NCI-H774 (cell line): Measurements from ENCODE around the gene ZNF697.

ENCODE experiments used
- DNase-seq: peaks from one replicate; lab custom pipeline; 2025; lab: John Stamatoyannopoulos, UW

Gene ZNF697

GRCh38 chr1:119647734-119648619 is at the start of gene ZNF697:
Gene ZNF697 (minus strand): TSS chr1:119648266. CDS start chr1:119626100, 22,166 bp downstream.
- peak; percentile 90 for DNase-seq

- DNase-seq = no peak
These were observed 49.5 kb upstream of the ZNF697 start for GRCh38 chr1:119697598-119697997.

GRCh38 chr1:119696863-119697262 is 48.8 kb upstream of the ZNF697 start:
- peak; percentile 59 for DNase-seq

DNA sequence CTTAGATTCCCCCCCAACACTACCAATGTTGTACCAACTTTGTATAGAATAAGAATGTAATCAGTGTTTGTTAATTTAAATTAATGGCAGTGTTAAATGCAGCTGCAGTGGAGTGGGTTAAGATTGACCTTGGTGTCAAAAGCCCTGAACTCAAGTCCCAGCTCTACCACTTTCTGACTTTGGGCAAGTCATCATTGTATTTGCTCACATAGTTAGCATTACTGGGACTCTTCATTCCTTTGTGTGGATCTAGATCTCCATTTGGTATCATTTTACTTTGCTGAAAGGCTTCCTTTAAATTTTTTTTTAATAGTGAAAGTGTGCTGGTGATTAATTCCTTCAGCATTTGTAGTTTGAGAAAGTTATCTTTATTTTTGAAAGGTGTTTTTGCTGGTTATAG is 41.4 kb upstream of the ZNF697 start:
- no peak for DNase-seq

DNA sequence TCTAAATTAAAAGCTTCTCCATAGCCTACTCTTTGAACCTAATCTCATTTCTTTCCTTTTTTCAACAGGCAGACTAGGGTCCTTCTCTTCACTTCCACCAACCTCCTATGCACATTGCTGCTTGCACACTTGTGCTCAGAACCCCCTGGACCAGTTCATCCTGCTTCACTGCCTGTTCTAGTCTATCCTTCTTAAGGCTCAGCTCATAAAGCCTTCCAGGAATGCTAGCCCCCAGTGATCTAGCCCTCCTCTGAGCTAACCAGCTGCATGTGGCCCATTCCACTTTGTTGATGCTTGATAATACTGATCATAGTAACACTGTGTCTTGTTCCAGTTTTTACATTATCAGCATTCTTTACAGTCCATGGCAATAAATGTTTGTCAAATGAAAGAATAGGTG is 40.7 kb upstream of the ZNF697 start:
- DNase-seq = no peak

GRCh38 chr1:119687434-119688079 is 39.5 kb upstream of the ZNF697 start:
- DNase-seq = no peak

DNA sequence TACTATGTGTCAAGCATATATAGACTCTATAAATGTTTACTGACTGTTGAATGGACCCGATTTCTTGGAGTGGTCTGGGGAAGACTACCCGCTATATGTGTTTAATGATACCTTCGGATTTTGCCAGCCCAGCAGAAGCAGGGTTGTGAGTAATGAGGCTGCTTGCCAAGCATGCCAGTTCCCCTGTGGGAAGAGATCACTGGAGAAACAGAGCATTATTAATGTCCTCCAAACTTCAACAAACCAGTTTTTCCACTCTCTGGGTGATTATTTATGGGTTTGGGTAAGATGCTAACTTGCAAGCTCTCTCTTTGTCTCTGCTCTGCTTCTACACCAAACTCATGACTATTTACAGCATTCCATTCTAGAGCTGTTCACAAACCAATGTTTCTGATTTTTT is 38.6 kb upstream of the ZNF697 start:
- DNase-seq = peak; percentile 34

DNA sequence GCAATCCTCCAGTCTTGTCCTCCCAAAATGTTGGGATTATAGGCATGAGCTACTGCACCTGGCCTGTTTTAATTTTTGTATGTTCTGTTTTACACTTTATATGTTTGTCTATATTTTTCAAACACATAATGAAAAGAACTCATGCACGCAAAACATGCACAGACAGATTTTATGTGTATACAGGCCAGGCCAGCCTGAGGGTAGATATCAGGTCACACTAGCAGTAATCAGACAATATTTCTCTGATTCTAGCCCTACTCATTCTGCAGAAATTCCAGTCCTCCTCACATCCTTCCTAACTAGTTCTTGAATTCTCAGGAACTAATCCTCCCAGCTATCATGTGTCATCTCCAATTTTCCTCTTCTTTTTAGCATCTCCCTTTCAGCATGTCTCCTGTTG is 35.8 kb upstream of the ZNF697 start:
- no peak for DNase-seq

- DNase-seq = no peak
These were observed 34.1 kb upstream of the ZNF697 start for GRCh38 chr1:119682141-119682540.

- no peak for DNase-seq
These were observed 33.5 kb upstream of the ZNF697 start for GRCh38 chr1:119681560-119681959.

DNA sequence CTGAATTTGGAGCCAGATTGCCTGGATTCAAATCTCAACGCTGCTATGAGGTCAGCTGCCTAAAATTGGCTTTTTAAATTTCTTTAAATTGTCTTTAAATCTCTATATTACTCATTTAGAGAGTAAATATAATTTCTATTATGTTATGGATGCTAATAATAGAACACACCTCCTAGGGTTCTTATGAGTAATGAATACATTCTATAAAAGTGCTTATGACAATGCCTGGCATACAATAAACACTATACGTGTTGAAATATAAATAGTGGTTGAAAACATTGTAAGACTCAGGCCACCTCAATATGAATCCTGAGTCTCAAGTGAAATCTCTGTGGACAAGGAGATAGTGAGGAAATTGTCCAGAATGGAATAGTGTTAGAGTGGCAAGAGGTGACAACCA is 32.7 kb upstream of the ZNF697 start:
- DNase-seq = no peak

- no peak for DNase-seq
These were observed 32.1 kb upstream of the ZNF697 start for GRCh38 chr1:119680193-119680592.

DNA sequence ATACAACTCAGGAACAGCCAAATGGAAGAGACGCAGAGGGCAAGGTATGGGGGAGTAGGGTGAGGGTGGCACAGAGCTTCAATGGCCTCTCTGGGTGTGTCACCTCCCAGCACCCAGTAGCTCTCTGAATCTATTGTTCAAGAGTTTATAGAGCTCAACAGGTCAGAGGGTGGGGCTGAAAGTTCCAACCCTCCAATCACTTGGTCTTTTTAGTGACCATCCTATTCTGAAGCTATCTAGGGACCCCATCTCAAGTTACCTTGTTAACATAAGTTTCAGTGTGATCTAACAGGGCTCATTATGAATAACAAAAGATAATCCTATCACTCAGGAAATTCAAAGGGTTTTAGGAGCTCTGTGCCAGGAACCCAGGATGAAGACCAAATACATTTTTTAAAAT is 31.2 kb upstream of the ZNF697 start:
- no peak for DNase-seq

DNA sequence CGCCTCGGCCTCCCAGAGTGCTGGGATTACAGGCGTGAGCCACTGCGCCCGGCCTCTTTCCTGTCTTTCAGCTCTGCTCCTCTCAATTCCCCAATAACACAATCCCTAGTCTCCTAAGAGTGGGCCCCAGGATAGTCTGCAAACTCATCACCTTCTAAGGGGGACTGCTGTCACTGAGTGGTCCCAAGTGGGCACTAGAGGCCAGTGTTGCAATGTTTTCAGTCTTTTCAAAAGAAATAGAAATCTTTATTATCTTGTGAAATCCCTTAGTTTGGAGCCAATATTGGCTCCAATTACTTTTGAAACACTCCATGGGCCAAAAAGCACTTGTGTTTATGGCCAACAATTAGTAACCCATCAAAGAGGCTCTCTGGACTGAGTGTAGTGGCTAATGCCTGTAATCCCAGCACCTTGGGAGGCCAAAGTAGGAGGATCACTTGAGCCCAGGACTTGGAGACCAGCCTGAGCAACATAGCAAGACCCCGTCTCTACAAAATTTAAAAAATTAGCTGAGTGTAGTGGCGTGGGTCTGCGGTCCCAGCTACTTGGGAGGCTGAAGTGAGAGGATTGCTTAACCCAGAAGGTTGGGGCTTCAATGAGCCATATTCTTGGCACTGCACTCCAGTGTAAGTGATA is 28.6 kb upstream of the ZNF697 start:
- DNase-seq = no peak

DNA sequence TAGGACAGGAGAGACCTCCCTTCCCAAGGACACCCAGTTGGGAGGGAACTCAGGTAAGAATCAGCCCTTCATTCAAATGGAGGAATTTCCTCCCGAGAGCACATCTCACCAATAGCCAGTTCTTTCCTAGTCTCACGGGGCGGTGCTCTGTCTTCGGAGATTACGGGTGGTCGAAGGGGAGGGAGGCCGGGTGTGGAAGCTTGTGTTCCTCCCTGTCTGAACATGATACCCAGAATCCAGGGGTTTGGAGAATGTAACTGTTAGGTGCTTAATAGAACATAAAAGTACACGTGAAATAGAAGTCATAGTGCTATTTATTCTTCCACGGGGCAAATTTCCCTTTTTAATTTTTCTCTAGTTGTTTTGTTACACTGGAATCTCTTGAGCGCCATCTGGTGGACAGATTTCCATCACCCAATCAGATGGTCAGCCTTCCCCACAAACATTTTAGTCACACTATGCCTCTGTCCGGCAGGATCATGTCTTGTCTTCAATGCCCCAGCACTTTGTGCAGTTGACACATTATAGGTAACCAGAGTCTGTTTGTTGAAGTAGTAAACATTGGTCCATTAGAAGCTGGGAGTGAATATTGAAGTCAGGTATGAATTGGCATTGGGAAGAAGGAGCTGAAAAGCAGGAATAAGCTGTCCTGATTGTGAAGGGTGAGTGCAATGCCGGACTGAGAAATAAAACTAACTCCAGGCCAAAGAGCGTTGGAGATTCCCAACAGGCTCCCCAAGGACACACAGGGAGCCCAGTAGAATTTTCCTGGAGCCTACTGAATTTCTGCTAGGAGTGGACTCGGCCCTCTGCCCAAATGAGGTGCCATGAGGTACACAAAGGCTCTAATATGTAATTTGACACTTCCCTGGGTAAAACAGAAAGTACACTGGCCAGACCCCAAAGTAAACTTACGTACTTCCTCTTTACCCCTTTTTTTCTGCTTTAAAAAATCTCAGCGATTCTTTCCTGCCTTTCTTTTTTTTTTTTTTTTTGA is 27.6 kb upstream of the ZNF697 start:
- peak; percentile 74 for DNase-seq

DNA sequence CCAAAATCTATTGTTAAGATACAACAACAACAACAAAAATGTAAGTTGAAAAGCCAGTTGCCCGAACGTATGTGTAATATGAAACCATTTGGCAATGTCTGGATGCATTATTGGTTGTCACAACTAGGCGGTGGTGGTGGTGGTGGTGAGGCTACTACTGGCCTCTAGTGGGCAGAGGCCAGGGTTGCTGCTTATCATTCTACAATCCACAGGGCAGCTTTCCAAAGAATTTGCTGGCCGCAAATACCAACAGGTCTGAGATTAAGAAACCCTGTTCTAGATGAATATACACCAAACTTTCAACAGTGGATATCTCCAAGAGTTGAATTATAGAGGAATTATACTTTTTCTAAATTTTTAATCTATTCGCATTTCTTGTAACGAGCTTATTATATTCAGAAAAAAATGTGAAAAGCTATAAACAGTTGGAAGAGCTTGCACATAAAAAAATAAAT is 26.8 kb upstream of the ZNF697 start:
- no peak for DNase-seq

- no peak for DNase-seq
These were observed 26.1 kb upstream of the ZNF697 start for GRCh38 chr1:119674111-119674526.

DNA sequence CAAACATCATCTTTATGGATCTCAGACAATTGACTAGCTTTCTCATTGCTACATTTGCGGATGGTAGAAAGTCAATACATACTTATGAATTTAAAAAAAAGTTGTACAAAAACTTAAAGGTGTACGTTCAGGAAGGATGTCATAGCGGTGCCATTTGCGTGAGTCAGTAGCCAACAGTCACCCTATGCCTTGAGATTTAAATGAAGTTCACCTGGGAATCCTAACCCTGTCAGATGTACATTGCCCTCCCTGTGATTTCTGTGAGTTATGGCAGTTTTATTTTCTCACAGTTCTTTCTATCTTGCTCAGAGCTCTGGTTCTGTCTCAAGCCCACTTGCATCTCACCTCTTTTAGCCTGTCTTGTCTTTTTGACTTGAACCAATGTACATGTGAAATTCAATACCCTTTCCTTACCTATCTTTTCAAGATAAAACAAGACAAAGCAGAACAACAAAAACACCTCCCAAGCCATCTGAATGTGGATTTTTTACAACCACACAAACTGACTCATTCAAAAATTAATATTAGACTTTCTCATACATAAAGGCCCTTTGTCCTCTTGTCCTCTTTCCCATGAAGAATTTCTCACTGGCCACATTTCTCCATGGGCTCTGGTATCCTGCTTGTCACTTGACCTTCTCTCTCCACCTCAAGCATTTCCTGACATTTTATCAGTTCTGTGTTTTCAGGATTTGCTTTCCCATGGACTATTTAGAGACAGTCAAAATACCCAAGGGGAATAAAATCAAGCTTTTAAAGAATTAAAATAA is 25.3 kb upstream of the ZNF697 start:
- no peak for DNase-seq

DNA sequence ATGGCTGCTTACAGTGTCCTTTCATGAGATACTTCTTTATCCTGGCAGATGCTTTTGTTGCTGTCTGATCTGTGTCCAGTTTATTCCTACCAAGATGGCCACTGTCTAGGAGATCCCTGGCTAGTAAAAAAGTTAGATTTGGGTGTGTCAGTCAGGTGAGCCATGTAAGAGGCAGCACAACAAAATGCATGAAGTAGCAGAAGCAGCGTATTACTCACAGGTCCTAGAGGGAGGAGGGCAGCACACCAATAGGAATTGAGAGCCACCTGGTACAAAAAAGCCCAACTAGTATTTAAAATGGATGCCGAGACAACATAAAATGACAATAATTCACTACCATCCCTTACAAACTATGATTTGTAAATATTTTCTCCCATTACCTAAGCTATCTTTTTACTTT is 22.8 kb upstream of the ZNF697 start:
- DNase-seq = no peak

- DNase-seq = no peak
These were observed 19.1 kb upstream of the ZNF697 start for GRCh38 chr1:119667173-119667572.

DNA sequence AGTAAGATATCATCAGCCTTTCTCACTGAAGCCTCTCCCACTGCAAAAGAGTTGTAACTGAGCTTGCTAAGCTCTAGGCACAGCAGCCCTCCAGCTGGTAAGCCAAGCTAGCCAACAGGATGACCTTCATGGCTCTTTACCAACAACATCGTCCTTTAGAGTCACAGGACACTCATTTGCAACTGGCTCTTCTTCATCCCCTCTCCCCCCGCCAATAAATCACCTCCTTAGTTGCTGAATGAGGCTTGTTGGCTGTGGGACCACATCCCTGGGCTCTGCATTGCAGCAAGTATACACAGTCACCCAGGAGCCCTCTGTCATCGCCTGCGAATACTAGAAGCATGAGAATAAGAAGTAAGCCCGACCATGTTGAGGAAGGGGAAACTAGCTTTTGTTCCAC is 16.0 kb upstream of the ZNF697 start:
- no peak for DNase-seq
